GM19193 (cell line): ENCODE measurements around the gene LEO1.

Experiments
- POLR2A ChIP-seq: IDR thresholded peaks from 4 replicates; pipeline ENCODE4 v1.6.1; 2011; ENCODE audit not compliant: insufficient read depth, insufficient read length; ENCODE audit errors: extremely low read depth

LEO1 gene

DNA sequence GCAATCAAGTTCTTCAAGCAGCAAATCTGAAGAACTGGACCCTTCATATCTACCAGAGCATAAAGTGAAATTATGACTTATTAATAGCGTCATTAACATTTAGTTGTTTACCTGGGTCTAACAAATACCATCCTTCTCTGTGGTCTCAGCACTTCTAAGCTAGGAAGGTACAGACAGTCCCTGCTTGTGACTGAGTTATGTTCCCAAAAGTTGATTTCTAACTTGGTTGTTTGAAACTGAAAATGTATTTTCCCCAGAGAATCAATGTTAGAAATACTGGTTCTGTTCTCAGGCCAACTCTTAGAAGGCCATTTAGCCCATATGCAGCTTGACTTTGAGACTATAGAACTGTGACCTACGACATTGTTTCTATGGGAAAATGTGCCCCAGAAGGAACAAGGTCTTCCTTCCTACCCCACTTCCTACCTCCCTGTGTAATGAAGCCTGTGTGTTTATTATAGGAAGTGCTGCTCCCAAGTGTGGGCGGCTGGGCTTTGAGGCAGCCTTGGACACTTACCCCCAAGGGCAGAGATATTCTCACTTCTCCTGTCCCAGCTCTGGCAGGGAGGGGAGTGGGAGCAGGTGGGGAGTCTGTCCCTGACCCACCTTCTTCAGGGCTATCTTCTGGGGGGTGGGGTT, 35.2 kb upstream of the LEO1 start:
- no peak for TF ChIP-seq POLR2A

GRCh38 chr15:52005748-52006701, 34.4 kb upstream of the LEO1 start:
- TF ChIP-seq POLR2A = no peak

GRCh38 chr15:52004806-52005205, 33.2 kb upstream of the LEO1 start:
- no peak for TF ChIP-seq POLR2A

DNA sequence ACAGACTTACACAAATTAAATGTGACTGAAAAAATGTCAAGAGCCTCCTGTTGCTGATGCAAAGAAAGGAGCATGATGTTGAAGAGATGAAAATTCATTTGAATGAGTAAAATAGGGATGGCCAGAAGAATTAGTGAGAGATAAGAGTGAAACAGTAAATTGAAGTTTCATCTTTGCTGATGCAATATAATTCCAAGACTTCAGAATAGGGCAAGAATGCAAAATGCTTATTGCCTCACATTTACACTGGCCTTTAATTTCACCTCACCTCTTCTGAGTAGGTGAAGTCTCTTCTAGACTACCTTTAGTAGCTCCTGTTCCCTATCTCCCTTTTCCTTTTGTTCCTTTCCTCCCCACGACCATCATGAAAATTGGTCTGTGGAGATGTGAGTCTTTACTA, 32.1 kb upstream of the LEO1 start:
- no peak for TF ChIP-seq POLR2A

- no peak for TF ChIP-seq POLR2A
Observed at GRCh38 chr15:52002351-52002750, 30.8 kb upstream of the LEO1 start.

DNA sequence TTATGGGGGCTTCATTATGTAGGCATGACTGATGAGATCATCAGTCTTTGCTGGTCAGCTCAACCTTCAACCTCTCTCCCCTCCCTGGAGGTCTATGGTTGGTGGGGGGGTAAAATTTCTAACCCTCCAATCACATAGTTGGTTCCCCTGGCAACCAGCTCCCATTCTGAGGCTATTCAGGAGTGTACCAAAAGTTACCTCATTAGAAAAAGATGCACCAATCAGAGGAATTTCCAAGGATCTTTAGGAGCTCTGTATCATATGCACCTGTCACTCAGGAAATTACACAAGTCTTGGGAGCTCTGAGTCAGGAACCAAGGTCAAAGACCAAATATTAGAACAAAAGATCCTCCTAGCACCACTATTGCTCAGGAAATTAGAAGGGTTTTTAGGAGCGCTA, 21.4 kb upstream of the LEO1 start:
- TF ChIP-seq POLR2A = no peak

GRCh38 chr15:51991141-51991540, 19.6 kb upstream of the LEO1 start:
- no peak for TF ChIP-seq POLR2A

DNA sequence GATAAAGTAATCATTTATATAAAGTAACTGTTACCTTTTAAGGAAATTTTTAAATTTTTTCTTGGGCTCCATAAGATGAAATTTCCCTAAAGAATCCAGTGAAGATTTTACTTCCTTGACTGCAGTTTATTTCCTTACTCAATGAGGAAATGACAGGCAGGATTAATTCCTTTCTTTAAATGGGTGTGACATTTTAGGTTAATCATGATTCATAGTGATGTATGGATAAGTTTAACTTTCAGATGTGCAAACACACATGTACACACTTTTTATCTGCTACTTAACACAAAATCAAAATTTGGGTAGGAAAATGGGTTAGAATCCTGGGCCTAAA, 11.2 kb upstream of the LEO1 start:
- no peak for TF ChIP-seq POLR2A

DNA sequence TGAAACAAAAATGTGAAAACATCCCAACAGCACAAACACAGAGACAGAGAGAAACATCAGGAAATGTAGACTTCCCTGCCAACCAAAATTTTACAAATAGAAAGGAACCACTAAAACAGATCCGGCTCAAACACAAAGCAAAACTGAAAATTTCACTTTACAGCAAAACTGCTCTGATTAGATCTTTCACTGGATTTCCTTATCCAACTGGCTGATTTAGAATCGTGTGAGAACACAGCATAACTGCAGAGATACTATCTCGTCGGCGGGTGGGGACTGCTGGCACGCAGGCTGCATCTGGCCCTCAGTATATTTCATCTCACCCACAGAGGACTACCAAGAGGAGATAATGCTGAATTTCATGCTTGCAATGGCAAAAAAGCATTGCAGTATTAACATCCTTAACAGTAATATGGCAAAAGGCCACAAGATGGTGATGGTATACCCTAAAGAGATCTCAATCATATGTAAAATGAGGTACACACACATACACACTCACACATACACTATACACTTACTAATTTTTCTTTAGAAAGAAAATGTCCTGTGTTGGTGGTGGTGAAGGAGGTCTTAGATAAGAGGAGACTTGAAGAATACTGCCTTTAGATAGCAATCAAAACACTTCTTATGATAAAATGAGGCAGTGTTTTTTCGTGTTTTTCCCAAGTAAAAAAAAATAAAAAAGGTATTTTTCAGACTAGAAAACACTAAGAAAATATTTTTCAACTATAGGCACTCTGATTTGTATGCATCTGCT, 10.6 kb upstream of the LEO1 start:
- TF ChIP-seq POLR2A = peak; percentile 44

DNA sequence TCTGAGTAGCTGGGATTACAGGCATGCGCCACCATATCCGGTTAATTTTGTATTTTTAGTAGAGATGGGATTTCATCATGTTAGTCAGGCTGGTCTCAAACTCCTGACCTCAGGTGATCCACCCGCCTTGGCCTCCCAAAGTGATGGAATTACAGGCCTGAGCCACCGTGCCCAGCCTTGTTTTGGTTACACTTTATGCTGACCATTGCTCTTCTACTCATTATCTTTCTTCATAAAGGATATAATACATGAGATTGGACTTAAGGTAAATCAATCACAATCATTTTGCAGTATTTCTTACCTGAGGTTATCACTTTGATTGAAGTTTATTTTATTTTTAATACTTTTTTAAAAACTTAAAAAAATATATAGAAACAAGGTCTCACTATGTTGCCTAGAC, 2.2 kb upstream of the LEO1 start:
- no peak for TF ChIP-seq POLR2A

DNA sequence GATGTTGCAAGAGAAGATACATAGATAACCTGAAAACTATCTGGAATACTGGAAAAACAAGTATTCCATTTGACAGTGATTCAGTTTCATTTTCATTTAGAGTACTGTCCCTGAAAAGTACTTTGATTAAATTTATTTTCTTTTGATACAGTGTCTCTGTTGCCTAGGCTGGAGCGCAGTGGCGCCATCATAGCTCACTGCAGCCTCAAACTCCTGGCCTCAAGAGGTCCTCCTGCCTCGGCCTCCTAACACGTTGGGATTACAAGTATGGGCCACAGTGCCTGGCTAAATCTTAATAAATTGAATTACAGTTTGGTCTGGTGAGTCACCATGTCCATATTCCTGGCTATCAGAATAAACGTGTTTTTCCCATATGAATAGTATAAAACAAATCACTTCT, 1.6 kb upstream of the LEO1 start:
- no peak for TF ChIP-seq POLR2A

DNA sequence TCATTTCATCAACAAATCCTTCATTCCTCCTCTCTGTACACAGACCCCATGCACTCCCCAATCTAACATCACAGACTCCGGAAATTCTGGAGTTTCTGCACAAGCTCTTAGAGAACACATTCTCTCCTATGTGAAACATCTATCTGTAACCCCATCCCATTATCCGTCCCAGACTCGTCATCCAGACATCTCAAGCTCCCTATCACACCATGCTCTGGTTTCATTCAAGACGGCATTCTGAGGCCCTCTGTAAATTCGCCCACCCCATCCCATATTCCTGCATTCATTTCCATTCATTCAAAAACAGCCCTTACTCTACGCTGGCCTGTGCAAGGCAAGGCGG, 575 bp downstream of the LEO1 start:
- TF ChIP-seq POLR2A = no peak

- no peak for TF ChIP-seq POLR2A
Observed at GRCh38 chr15:51970132-51970817, 1.3 kb downstream of the LEO1 start.

GRCh38 chr15:51969728-51970127, 1.9 kb downstream of the LEO1 start:
- no peak for TF ChIP-seq POLR2A

- TF ChIP-seq POLR2A = no peak
Observed at GRCh38 chr15:51967583-51967982, 4.0 kb downstream of the LEO1 start.
